Stimulated activated naive B cell treated with anti-CD40 and anti-IgM and Interleukin-4, amounts not matched to agents 10 μg/mL and 1 μg/mL and 100 μg/mL, for 72 hours (primary cell): ENCODE measurements around the gene TANGO2.
A peak's percentile ranks its signal among the peaks of the same experiment; 100 is the strongest.

Experiments used
- ATAC-seq, 2 donors: fragments of 150-1000 bp; cut with Tn5 transposase; replicated peaks; 2 replicates each; pipeline ENCODE4 v1.10.0; 2021; ENCODE audit warnings: moderate library complexity in 1 of 2
- DNase-seq: peaks from one replicate; pipeline ENCODE4 v3.0.0; 2021
- H3K27ac Mint-ChIP-seq: one replicate; pipeline ENCODE4 v1.8.0; 2022; ENCODE audit warnings: mild to moderate bottlenecking, mixed read lengths
- H3K27me3 Mint-ChIP-seq, 2 donors: one replicate each; pipeline ENCODE4 v1.8.0; 2022; ENCODE audit warnings: mixed read lengths in 2 of 2
- H3K36me3 Mint-ChIP-seq, 2 donors: one replicate each; pipeline ENCODE4 v1.8.0; 2022; ENCODE audit warnings: mixed read lengths in 2 of 2, mild to moderate bottlenecking in 1 of 2
- H3K4me1 Mint-ChIP-seq, 2 donors: one replicate each; pipeline ENCODE4 v1.8.0; 2022; ENCODE audit warnings: mixed read lengths in 2 of 2, mild to moderate bottlenecking in 1 of 2
- H3K4me3 Mint-ChIP-seq, 2 donors: one replicate each; pipeline ENCODE4 v1.8.0; 2022; ENCODE audit warnings: mild to moderate bottlenecking in 2 of 2, mixed read lengths in 2 of 2, moderate library complexity in 1 of 2
- H3K9me3 Mint-ChIP-seq, 2 donors: one replicate each; pipeline ENCODE4 v1.8.0; 2022; ENCODE audit warnings: mixed read lengths in 2 of 2, mild to moderate bottlenecking in 1 of 2

TANGO2 gene

GRCh38 chr22:20027966-20028854 is 7.3 kb downstream of the TANGO2 start:
- H3K4me1 Mint-ChIP-seq, result peaks cover 50 to 71% of the 10 kb centered on the region in 2 donors

GRCh38 chr22:20028855-20029549 is 8.1 kb downstream of the TANGO2 start:
- no peak for DNase-seq
- Mint-ChIP-seq H3K36me3 (peaks cover 12 to 29% of the 10 kb centered on the region in 2 donors), H3K27ac (no peak overlapping the region), H3K4me3 (no peak overlapping the region), H3K27me3 (no peaks in the 10 kb centered on the region), H3K4me1 (peaks cover 54 to 74% of the 10 kb centered on the region in 2 donors), H3K9me3 (peaks cover 0 to under 1% of the 10 kb centered on the region in 2 donors)
- no peak for ATAC-seq

More at GRCh38 chr22:20027966-20028854, 7.3 kb downstream of the TANGO2 start:
- ATAC-seq (peak in 1 of 2 donors; percentile 44), DNase-seq (no peak)
- Mint-ChIP-seq H3K27me3 (no peaks in the 10 kb centered on the region), H3K4me3 (no peak overlapping the region), H3K36me3 (peaks cover 10 to 24% of the 10 kb centered on the region in 2 donors), H3K9me3 (no peaks in the 10 kb centered on the region), H3K27ac (no peak overlapping the region)

GRCh38 chr22:20029550-20030225 is 8.8 kb downstream of the TANGO2 start:
- peaks cover 18 to 36% of the 10 kb centered on the region in 2 donors for H3K36me3 Mint-ChIP-seq
- H3K27me3 Mint-ChIP-seq, result no peaks in the 10 kb centered on the region
- DNase-seq (no peak), ATAC-seq (peak; percentile 41 to 56)
- H3K4me1 Mint-ChIP-seq, result peaks cover 54 to 73% of the 10 kb centered on the region in 2 donors
- no peak overlapping the region for H3K27ac Mint-ChIP-seq
- no peak overlapping the region for H3K4me3 Mint-ChIP-seq
- peaks cover 3 to 4% of the 10 kb centered on the region in 2 donors for H3K9me3 Mint-ChIP-seq

DNA sequence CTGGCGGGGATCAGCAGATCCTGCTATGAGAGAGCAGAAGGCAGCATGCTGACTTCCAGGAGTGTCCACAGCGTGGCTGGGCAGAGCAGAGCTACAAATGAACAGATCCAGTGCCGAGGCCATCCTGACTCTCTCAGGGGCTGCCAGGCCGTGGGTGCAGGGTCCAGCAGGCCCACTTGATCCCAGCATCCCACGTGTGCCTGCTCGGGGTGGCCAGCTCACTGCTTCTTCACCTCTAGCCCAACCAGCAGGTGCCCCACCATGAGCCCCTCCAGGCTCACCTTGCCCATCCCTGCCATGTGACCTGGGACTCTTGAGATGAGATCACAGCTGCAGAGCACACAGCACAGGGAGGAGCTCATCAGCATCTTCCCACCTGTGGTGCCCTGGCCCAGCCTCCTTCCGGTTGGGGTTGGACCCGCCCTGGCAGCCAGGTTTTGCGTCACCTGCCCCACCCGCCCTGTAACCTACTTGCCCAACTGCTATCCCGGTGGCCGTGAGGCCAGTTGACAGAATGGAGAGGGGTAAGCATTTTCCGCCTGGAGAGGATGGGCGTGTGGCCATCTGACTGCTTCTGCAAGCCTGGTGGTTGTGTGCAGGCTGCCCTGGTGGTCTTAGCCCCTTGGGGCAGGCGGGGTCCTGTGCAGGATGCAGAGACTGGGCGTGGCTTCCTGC is 11.0 kb downstream of the TANGO2 start:
- Mint-ChIP-seq H3K27me3 (no peaks in the 10 kb centered on the region), H3K4me3 (no peak overlapping the region), H3K36me3 (peaks cover 26 to 55% of the 10 kb centered on the region in 2 donors), H3K4me1 (peaks cover 54 to 78% of the 10 kb centered on the region in 2 donors), H3K9me3 (peaks cover 4 to 5% of the 10 kb centered on the region in 2 donors), H3K27ac (no peak overlapping the region)
- ATAC-seq, result peak in 1 of 2 donors; percentile 52
- no peak for DNase-seq

GRCh38 chr22:20032407-20032991 is 11.6 kb downstream of the TANGO2 start:
- Mint-ChIP-seq H3K4me3 (no peak overlapping the region), H3K4me1 (peaks cover 55 to 80% of the 10 kb centered on the region in 2 donors), H3K27me3 (no peaks in the 10 kb centered on the region), H3K27ac (no peak overlapping the region), H3K36me3 (peaks cover 28 to 59% of the 10 kb centered on the region in 2 donors), H3K9me3 (peaks cover 4 to 5% of the 10 kb centered on the region in 2 donors)
- no peak for ATAC-seq
- DNase-seq, result no peak

DNA sequence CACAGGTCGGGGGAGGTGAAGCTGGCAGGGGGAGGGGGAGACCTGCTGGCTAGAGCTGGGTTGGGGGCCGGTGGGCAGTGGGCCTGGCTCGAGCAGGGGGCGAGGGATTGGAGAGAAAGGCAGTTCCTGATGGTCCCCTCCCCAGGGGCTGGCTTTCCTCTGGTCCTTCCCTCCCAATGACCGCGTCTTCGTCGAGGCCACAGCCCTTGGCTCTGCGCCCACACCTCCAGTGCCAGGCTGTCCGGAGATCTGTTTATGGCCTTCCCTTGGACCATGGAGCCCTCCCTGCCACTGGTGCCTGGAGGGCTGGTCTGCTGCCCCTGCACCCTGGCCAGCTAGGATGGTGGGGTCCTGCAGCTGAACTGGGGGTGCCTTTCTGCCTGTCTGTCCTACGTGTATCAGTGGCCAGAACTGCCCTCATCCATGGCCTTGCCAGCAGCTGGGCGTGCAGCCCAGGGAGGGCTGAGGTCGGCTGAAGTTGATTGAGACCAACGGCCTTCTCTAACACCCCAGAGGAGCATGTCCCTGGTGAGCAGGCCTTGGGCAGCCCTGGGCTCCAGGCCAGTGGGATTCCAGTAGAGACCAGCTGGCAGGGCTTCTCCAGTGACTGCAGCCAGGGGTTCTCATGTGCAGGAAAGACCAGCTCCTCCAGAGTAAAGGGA is 12.3 kb downstream of the TANGO2 start:
- no peak overlapping the region for H3K27ac Mint-ChIP-seq
- peaks cover 4 to 5% of the 10 kb centered on the region in 2 donors for H3K9me3 Mint-ChIP-seq
- H3K4me3 Mint-ChIP-seq, result no peak overlapping the region
- ATAC-seq, result no peak
- H3K4me1 Mint-ChIP-seq, result peaks cover 59 to 84% of the 10 kb centered on the region in 2 donors
- H3K27me3 Mint-ChIP-seq, result no peaks in the 10 kb centered on the region
- H3K36me3 Mint-ChIP-seq, result peaks cover 35 to 62% of the 10 kb centered on the region in 2 donors
- DNase-seq, result no peak

DNA sequence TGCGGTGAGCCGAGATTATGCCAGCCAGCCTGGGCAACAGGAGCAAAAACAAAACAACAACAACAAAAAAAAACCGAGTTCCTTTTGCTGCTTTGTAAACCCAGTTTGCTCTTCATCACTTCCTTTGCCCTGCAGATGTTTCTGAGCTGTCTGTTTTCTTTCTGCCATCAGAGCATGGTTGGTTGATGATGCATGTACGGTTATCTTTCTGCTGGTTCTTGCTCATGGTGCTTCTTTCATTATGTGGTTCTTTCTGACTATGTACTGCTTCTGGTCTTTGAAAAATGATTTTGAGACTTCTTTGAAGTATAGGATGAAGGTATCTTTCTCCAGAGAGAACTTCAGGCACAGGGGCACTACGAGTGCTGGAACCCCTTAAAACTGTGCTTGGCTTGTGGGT is 13.2 kb downstream of the TANGO2 start:
- Mint-ChIP-seq H3K4me3 (no peak overlapping the region), H3K4me1 (peaks cover 54 to 76% of the 10 kb centered on the region in 2 donors), H3K36me3 (peaks cover 35 to 64% of the 10 kb centered on the region in 2 donors), H3K27ac (no peak overlapping the region), H3K9me3 (peaks cover 4 to 5% of the 10 kb centered on the region in 2 donors), H3K27me3 (no peaks in the 10 kb centered on the region)
- DNase-seq (no peak), ATAC-seq (peak in 1 of 2 donors; percentile 35)

- Mint-ChIP-seq H3K36me3 (peaks cover 46 to 67% of the 10 kb centered on the region in 2 donors), H3K9me3 (peaks cover 4 to 5% of the 10 kb centered on the region in 2 donors), H3K27me3 (no peaks in the 10 kb centered on the region), H3K4me3 (no peak overlapping the region), H3K4me1 (peaks cover 47 to 67% of the 10 kb centered on the region in 2 donors), H3K27ac (no peak overlapping the region)
- no peak for ATAC-seq
- no peak for DNase-seq
Measured at GRCh38 chr22:20035375-20036083, 14.6 kb downstream of the TANGO2 start.

- peaks cover 4 to 5% of the 10 kb centered on the region in 2 donors for H3K9me3 Mint-ChIP-seq
- peaks cover 47 to 67% of the 10 kb centered on the region in 2 donors for H3K36me3 Mint-ChIP-seq
- no peak overlapping the region for H3K27ac Mint-ChIP-seq
- ATAC-seq (no peak), DNase-seq (no peak)
- no peaks in the 10 kb centered on the region for H3K27me3 Mint-ChIP-seq
- no peak overlapping the region for H3K4me3 Mint-ChIP-seq
- peaks cover 47 to 63% of the 10 kb centered on the region in 2 donors for H3K4me1 Mint-ChIP-seq
Measured at GRCh38 chr22:20036084-20036482, 15.2 kb downstream of the TANGO2 start.

DNA sequence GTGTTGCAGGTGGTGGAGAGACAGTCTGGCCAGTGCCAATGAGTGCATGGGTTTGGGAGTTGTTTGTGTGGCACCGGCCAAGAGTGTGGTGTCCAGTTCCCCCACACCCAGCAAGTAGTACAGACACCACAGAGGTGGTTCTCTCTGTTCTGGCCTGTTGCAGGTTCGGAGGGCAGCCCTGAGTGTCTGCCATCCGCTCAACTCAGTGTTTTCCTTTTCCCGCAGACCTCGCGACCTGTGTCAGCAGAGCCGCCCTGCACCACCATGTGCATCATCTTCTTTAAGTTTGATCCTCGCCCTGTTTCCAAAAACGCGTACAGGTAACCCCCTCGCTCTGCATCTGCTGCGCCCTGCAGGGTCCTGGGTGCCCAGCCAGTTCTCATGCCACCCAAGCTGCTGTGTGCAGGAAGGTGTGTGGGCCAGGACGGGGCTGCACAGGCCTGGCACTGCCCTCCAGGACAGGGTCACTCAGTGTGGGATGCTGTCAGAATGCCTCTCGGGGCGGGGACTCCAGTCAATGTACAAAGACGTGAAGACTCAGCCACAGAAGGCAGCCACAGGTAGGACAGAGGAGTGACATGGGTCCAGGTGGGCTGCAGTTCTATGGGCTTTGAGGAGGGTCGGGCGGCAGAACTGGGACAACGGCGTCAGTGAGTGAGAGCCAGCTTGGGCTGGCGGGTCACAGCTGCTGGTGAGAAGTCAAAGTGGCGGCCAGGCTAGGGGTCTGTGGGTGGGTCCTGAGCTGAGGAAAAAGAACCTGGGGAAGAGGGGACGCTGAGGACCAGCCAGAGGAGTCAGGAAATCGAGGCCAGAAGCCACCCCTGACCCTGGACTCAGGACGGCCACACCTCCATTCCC is 15.9 kb downstream of the TANGO2 start:
- Mint-ChIP-seq H3K9me3 (peaks cover 4 to 5% of the 10 kb centered on the region in 2 donors), H3K27ac (peak overlapping the region; percentile 70), H3K4me3 (peak overlapping the region; percentile 26 to 51), H3K36me3 (peaks cover 47 to 60% of the 10 kb centered on the region in 2 donors), H3K27me3 (no peaks in the 10 kb centered on the region), H3K4me1 (peaks cover 41 to 56% of the 10 kb centered on the region in 2 donors)
- ATAC-seq, result no peak
- DNase-seq, result no peak

GRCh38 chr22:20037419-20037818 is 16.5 kb downstream of the TANGO2 start:
- H3K27ac Mint-ChIP-seq, result peak overlapping the region; percentile 70
- peaks cover 4 to 5% of the 10 kb centered on the region in 2 donors for H3K9me3 Mint-ChIP-seq
- peaks cover 36 to 50% of the 10 kb centered on the region in 2 donors for H3K4me1 Mint-ChIP-seq
- DNase-seq (peak; percentile 27), ATAC-seq (peak; percentile 87 to 95)
- no peaks in the 10 kb centered on the region for H3K27me3 Mint-ChIP-seq
- peaks cover 47 to 54% of the 10 kb centered on the region in 2 donors for H3K36me3 Mint-ChIP-seq
- H3K4me3 Mint-ChIP-seq, result no peak overlapping the region

DNA sequence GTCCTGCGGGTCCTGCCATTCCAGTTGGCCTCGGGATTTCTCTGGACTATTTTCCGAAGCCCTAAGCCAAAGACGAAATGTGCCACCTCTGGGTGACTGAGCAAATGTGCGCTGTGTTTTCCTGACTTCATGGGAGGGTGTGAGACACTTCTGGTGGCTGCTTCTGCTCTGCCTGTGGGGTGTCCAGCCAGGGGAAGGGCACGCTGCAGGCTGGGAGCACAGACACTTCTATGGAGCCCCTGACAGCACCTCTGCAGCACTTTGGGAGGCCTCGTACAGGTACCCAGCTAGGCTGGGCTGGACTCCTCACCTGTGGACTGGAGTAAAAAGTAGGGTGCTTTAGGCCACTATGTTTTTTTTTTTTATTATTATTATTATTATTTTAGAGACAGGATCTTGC is 17.7 kb downstream of the TANGO2 start:
- Mint-ChIP-seq H3K27me3 (no peaks in the 10 kb centered on the region), H3K9me3 (peaks cover 4 to 5% of the 10 kb centered on the region in 2 donors), H3K4me1 (peaks cover 27 to 44% of the 10 kb centered on the region in 2 donors), H3K4me3 (no peak overlapping the region), H3K27ac (no peak overlapping the region), H3K36me3 (peaks cover 52 to 53% of the 10 kb centered on the region in 2 donors)
- DNase-seq (no peak), ATAC-seq (no peak)
